ENCODE measurements around the gene WARS2.

WARS2 gene

DNA sequence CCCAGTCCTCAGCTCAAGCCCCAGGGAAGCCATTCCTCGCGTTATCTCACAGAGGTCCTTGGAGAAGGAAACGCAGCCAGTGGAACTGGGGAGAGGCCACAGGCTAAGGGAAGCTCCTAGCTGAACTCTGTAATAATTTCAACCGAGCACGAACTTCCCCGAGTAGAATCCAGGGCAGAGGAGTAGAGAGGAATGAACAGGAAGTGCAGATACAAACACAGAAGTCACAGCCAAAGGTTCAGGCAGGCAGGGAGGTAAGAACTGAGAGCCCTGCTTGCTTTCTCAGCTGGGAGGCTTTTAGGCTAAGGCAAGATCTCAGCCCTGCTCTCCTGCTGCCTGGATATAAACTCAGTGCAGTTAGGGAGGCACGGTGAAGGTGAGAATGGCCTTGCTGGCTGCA lies 23.7 kb downstream of the WARS2 start:
- TF ChIP-seq, protein P1, sequence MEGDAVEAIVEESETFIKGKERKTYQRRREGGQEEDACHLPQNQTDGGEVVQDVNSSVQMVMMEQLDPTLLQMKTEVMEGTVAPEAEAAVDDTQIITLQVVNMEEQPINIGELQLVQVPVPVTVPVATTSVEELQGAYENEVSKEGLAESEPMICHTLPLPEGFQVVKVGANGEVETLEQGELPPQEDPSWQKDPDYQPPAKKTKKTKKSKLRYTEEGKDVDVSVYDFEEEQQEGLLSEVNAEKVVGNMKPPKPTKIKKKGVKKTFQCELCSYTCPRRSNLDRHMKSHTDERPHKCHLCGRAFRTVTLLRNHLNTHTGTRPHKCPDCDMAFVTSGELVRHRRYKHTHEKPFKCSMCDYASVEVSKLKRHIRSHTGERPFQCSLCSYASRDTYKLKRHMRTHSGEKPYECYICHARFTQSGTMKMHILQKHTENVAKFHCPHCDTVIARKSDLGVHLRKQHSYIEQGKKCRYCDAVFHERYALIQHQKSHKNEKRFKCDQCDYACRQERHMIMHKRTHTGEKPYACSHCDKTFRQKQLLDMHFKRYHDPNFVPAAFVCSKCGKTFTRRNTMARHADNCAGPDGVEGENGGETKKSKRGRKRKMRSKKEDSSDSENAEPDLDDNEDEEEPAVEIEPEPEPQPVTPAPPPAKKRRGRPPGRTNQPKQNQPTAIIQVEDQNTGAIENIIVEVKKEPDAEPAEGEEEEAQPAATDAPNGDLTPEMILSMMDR (IDR thresholded peaks at IDR 0.05; ENCODE audit: low read depth, low read length, missing control alignments) = no peak
- H3K4me3 ChIP-seq (ENCODE audit: low read depth, low read length) = no peak overlapping the region
- DNase-seq (ENCODE audit: low read depth) = no peak
- in situ Hi-C loops (cut with HindIII; ENCODE audit: low sequenced_read_pairs) = no loop called here

DNA sequence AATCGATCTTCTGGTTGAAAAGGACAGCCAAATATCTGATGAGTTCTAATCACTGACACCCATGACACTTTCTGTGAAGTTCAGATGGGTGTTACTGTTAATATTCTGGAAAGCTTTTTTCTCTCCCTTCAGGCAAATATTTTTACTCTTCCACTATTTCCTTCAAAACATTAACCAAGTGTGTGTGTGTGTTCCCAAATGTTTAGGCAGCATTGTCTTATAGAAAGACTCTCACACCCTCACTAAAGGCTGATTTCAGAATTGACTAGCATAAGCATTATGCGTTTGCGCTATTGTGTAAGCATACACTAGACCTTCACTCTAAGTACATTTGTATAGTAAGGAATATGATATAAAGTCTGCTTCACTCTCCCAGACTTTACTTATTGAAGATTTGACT lies 24.7 kb downstream of the WARS2 start:
- in situ Hi-C loops (cut with HindIII; ENCODE audit: low sequenced_read_pairs) = no loop called here
- TF ChIP-seq, protein P1 (IDR thresholded peaks at IDR 0.05; ENCODE audit: low read depth, low read length, missing control alignments) = no peak
- H3K4me3 ChIP-seq (ENCODE audit: low read depth, low read length) = no peak overlapping the region
- no peak for DNase-seq (ENCODE audit: low read depth)

DNA sequence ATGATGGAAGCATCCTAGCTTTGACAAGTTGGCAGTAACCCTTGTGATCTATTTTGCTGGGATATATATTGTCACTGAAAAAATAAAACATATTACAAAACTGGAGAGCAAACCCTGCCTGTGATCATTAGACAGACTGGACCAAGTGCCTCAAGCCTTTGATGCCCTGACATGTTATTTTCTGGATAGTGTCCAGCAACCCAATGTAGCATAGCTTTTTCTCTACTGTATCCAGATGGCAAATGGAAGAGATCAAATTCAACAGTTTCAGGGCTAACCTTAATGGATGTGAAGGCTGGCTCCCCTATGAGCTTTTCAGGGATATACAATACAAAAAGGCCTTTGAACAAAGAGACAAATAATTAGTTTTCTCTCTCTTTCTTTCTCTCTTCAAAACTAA lies 25.1 kb downstream of the WARS2 start:
- in situ Hi-C loops (cut with HindIII; ENCODE audit: low sequenced_read_pairs) = no loop called here
- no peak for DNase-seq (ENCODE audit: low read depth)
- TF ChIP-seq, protein P1 (IDR thresholded peaks at IDR 0.05; ENCODE audit: low read depth, low read length, missing control alignments) = no peak
- no peak overlapping the region for H3K4me3 ChIP-seq (ENCODE audit: low read depth, low read length)

DNA sequence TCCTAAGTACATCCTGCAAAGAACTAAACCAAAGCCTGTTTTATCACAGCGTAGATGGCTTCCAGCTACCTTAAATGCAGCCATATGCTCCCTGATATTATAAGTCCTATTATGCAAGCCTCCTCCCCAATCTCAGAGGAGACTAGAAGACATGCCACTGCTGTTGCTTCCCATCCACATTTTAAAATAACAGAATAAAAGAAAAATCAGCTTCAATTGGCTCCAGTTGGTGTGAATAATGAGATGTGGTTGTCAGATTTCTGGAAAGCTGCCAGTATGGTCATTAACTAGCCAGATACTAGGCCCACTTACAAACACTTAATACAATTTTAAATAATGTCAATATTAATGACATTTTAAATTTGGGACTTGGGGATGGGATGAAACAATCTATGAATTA lies 25.7 kb downstream of the WARS2 start:
- in situ Hi-C loops (cut with HindIII; ENCODE audit: low sequenced_read_pairs) = no loop called here
- no peak for DNase-seq (ENCODE audit: low read depth)
- TF ChIP-seq, protein P1 (IDR thresholded peaks at IDR 0.05; ENCODE audit: low read depth, low read length, missing control alignments) = no peak
- no peak overlapping the region for H3K4me3 ChIP-seq (ENCODE audit: low read depth, low read length)

DNA sequence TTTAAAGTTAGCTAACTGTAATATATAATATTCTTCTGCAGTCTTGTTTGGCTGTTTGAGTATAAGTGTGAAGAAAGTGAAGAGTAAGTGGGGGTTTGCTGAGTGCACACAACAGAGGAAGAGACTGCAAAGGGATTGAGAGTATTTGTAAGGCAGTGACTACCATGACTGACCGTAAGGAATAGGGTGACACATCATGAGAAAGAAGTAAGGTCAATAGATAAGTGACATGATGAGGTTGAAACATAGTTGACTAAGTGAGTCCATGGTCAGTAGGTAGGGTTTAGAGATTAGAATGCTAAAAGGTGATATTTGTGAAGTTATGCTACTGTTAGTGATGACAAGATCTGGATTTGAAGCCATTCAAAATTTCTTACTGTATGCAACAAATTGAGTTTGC lies 27.7 kb downstream of the WARS2 start:
- in situ Hi-C loops (cut with HindIII; ENCODE audit: low sequenced_read_pairs) = no loop called here
- no peak overlapping the region for H3K4me3 ChIP-seq (ENCODE audit: low read depth, low read length)
- TF ChIP-seq, protein P1 (IDR thresholded peaks at IDR 0.05; ENCODE audit: low read depth, low read length, missing control alignments) = no peak
- DNase-seq (ENCODE audit: low read depth) = no peak

DNA sequence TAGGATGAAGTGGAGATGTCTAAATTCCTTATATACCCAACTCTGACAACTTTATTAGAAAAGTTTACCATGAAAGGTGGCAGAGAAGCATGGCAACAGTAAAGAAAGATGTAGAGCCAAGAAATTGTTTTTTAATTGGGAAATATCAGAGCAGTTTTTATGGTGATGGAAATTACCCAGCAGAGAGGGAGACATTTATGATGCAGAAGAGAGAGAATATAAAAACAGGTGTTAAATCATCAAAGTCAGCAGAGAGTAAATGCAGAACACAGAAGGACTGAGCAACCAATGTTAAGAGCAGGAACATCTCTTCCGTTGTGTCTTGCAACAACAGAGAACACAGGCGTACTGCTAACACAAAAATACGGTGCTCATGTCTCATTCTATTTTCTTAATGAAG lies 28.2 kb downstream of the WARS2 start:
- in situ Hi-C loops (cut with HindIII; ENCODE audit: low sequenced_read_pairs) = no loop called here
- TF ChIP-seq, protein P1 (IDR thresholded peaks at IDR 0.05; ENCODE audit: low read depth, low read length, missing control alignments) = no peak
- no peak for DNase-seq (ENCODE audit: low read depth)
- no peak overlapping the region for H3K4me3 ChIP-seq (ENCODE audit: low read depth, low read length)

DNA sequence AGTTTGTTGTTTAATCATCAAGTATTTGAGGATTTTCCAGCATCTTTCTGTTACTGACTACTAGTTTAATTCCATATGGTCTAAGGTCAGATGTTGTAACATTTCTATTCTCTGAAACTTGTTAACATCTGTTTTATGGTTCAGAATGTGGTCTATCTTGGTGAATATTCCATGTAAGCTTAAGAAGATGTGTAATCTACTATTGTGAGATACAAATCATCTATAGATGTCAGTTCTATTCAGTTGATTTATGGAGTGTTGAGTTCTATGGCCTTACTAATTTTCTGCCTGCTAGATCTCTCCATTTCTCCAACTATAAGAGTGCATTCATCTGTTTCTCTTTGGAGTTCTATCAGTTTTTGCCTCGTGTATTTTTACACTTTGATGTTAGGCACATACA lies 31.5 kb downstream of the WARS2 start:
- H3K4me3 ChIP-seq (ENCODE audit: low read depth, low read length) = no peak overlapping the region
- DNase-seq (ENCODE audit: low read depth) = no peak
- TF ChIP-seq, protein P1 (IDR thresholded peaks at IDR 0.05; ENCODE audit: low read depth, low read length, missing control alignments) = no peak
- in situ Hi-C loops (cut with HindIII; ENCODE audit: low sequenced_read_pairs) = no loop called here
